Central memory CD8-positive, alpha-beta T cell (primary cell): ENCODE data around the gene FYB1.

Source experiments
- ATAC-seq: fragments of 150-1000 bp; cut with Tn5 transposase; replicated peaks from 2 replicates; pipeline ENCODE4 v1.10.0; 2022; ENCODE audit warnings: mild to moderate bottlenecking, moderate FRiP score, moderate number of reproducible peaks; ENCODE audit not compliant: poor library complexity, severe bottlenecking; ENCODE audit errors: extremely low read depth
- DNase-seq, 2 donors: peaks; one replicate each; pipeline ENCODE4 v3.0.0; 2021; ENCODE audit warnings: low spot score in 2 of 2
- H3K27ac Mint-ChIP-seq: one replicate; pipeline ENCODE4 v1.8.0; 2022; ENCODE audit warnings: low read depth, mild to moderate bottlenecking, moderate library complexity, mixed read lengths
- H3K27me3 Mint-ChIP-seq: one replicate; pipeline ENCODE4 v1.8.0; 2022; ENCODE audit warnings: mixed read lengths
- H3K36me3 Mint-ChIP-seq: one replicate; pipeline ENCODE4 v1.8.0; 2022; ENCODE audit warnings: mild to moderate bottlenecking, moderate library complexity, mixed read lengths; ENCODE audit not compliant: insufficient read depth
- H3K4me1 Mint-ChIP-seq: one replicate; pipeline ENCODE4 v1.8.0; 2022; ENCODE audit warnings: mixed read lengths
- H3K4me3 Mint-ChIP-seq: one replicate; pipeline ENCODE4 v1.8.0; 2022; ENCODE audit warnings: mild to moderate bottlenecking, moderate library complexity, mixed read lengths
- H3K9me3 Mint-ChIP-seq: one replicate; pipeline ENCODE4 v1.8.0; 2022; ENCODE audit warnings: mixed read lengths

Gene FYB1

DNA sequence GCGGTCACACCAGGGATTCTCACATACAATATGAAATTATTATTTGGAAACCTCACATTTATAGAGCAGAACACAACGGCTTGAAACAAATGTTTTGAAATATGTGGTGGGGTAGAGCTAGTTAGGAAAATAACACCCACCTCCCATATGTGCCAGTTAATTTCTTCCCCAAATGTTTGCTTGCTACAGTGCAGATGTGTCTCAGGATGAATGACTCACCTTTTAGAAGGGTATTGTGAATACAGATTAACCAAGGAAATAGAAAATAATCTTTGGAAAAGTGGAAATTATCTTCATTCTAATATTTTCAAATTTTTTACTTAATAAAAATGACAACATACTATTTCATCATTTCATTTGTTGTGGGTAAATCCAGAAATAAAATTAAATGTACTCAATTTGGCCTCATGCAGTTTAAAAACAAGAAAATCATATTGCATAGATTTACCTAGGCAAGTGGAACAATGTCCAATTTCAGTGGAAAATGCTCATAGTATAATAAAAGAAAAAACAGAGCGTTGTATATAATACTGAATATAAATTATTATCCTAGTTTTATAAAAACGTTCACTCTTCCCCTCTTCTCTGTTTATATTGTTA lies 105.9 kb downstream of the FYB1 start:
- H3K4me1 Mint-ChIP-seq, result peaks cover 22% of the 10 kb centered on the region

GRCh38 chr5:39109606-39110005 lies 109.8 kb downstream of the FYB1 start:
- Mint-ChIP-seq H3K4me1 (peaks cover 6% of the 10 kb centered on the region), H3K27me3 (no peaks in the 10 kb centered on the region), H3K4me3 (no peak overlapping the region), H3K36me3 (peaks cover 63% of the 10 kb centered on the region), H3K27ac (peak overlapping the region; percentile 69), H3K9me3 (no peaks in the 10 kb centered on the region)
- ATAC-seq (no peak), DNase-seq (no peak)

More for the DNA sequence above, 105.9 kb downstream of the FYB1 start:
- Mint-ChIP-seq H3K27ac (peak overlapping the region; percentile 16), H3K4me3 (no peak overlapping the region), H3K36me3 (peaks cover 77% of the 10 kb centered on the region), H3K9me3 (no peaks in the 10 kb centered on the region), H3K27me3 (no peaks in the 10 kb centered on the region)
- ATAC-seq (no peak), DNase-seq (no peak)

DNA sequence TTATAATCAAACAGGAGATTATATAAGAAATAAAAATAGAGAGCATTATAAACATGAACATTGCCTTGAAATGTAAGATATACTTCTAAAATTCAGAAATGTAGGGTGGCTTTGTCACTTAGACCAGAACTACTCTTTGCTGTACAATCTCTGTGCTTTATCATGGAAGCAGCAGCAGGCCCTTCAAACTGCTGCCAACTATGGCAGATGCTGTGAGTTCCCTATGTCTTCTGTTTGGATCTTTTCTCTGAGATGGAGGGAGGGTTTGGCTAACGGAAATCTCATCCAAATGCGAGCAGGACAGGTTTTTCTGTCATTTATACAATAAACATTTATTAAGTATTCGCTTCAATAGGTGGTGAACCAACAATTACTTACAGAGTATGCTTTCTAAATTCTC lies 110.4 kb downstream of the FYB1 start:
- H3K36me3 Mint-ChIP-seq, result peaks cover 65% of the 10 kb centered on the region
- no peak overlapping the region for H3K4me3 Mint-ChIP-seq
- no peaks in the 10 kb centered on the region for H3K9me3 Mint-ChIP-seq
- H3K4me1 Mint-ChIP-seq, result peaks cover 6% of the 10 kb centered on the region
- no peak for DNase-seq
- H3K27ac Mint-ChIP-seq, result peak overlapping the region; percentile 69
- H3K27me3 Mint-ChIP-seq, result no peaks in the 10 kb centered on the region
- no peak for ATAC-seq

- Mint-ChIP-seq H3K27me3 (no peaks in the 10 kb centered on the region), H3K36me3 (peaks cover 66% of the 10 kb centered on the region), H3K27ac (no peak overlapping the region), H3K9me3 (no peaks in the 10 kb centered on the region), H3K4me3 (no peak overlapping the region), H3K4me1 (peaks cover 16% of the 10 kb centered on the region)
- no peak for DNase-seq
- no peak for ATAC-seq
Observed at GRCh38 chr5:39107350-39107749, 112.0 kb downstream of the FYB1 start.

- ATAC-seq (no peak), DNase-seq (no peak)
- Mint-ChIP-seq H3K27me3 (no peaks in the 10 kb centered on the region), H3K27ac (no peak overlapping the region), H3K9me3 (no peaks in the 10 kb centered on the region), H3K4me3 (no peak overlapping the region), H3K4me1 (peaks cover 22% of the 10 kb centered on the region), H3K36me3 (peaks cover 63% of the 10 kb centered on the region)
Observed at GRCh38 chr5:39106322-39106721, 113.0 kb downstream of the FYB1 start.

DNA sequence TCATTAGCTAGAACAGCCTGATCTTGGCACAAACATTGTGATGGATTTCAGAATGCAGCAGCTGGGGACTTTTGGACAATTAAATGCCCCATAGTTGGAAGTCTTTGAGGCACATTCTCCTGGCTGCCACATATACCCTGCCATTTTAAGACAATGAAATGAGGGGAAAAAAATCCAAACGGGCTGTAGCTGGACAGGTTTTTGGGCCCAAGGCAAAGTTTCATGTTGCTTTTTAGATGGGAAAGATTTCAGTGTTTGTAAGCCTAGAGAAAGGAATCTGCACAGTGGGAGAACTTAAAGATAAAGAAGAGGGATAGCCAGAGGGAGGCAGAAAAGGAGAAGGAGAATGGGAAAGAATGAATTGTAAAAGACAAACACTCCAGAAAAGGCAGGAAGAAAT lies 115.1 kb downstream of the FYB1 start:
- no peak for ATAC-seq
- no peaks in the 10 kb centered on the region for H3K9me3 Mint-ChIP-seq
- H3K27ac Mint-ChIP-seq, result peak overlapping the region; percentile 69

GRCh38 chr5:39102684-39103155 lies 116.6 kb downstream of the FYB1 start:
- no peaks in the 10 kb centered on the region for H3K27me3 Mint-ChIP-seq
- H3K4me3 Mint-ChIP-seq, result no peak overlapping the region
- H3K4me1 Mint-ChIP-seq, result peaks cover 41% of the 10 kb centered on the region
- ATAC-seq (no peak), DNase-seq (no peak)
- H3K36me3 Mint-ChIP-seq, result peaks cover 43% of the 10 kb centered on the region
- peak overlapping the region; percentile 69 for H3K27ac Mint-ChIP-seq
- H3K9me3 Mint-ChIP-seq, result no peaks in the 10 kb centered on the region

More for the DNA sequence above, 115.1 kb downstream of the FYB1 start:
- no peak overlapping the region for H3K4me3 Mint-ChIP-seq
- H3K4me1 Mint-ChIP-seq, result peaks cover 38% of the 10 kb centered on the region
- no peaks in the 10 kb centered on the region for H3K27me3 Mint-ChIP-seq
- peaks cover 49% of the 10 kb centered on the region for H3K36me3 Mint-ChIP-seq
- no peak for DNase-seq

- Mint-ChIP-seq H3K9me3 (no peaks in the 10 kb centered on the region), H3K4me1 (peaks cover 46% of the 10 kb centered on the region), H3K36me3 (peaks cover 32% of the 10 kb centered on the region), H3K27me3 (no peaks in the 10 kb centered on the region), H3K4me3 (no peak overlapping the region), H3K27ac (peak overlapping the region; percentile 66)
- DNase-seq (no peak), ATAC-seq (peak; percentile 62)
Observed at GRCh38 chr5:39100851-39101396, 118.4 kb downstream of the FYB1 start.

DNA sequence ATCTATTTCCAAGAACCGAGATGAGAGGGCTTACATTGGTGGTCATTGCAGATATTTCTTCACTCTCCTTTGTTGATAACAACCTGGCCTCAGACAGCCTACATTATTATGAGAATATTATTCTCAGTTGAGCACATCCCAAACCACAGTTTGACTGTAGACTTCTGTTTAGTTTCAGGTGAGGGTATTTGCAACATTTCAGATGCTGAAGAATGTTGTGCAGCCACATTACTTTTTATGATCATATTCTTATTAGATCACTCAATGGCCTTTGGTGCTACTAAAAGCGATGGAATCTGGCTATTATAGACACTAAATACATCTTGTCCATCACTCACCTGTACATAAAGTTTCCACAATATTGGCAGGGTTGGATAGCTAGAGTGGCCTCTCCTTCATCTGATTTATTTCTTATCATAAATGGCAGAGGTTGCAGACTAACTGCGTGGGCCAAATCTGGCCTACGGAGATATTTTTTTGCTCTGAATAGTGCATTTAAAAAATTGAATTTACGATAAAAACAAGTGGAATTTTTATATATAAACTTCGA lies 119.0 kb downstream of the FYB1 start:
- no peak for ATAC-seq
- no peak for DNase-seq
- no peaks in the 10 kb centered on the region for H3K27me3 Mint-ChIP-seq
- peaks cover 46% of the 10 kb centered on the region for H3K4me1 Mint-ChIP-seq
- peaks cover 30% of the 10 kb centered on the region for H3K36me3 Mint-ChIP-seq
- no peak overlapping the region for H3K4me3 Mint-ChIP-seq
- peak overlapping the region; percentile 66 for H3K27ac Mint-ChIP-seq
- no peaks in the 10 kb centered on the region for H3K9me3 Mint-ChIP-seq

- H3K4me1 Mint-ChIP-seq, result peaks cover 46% of the 10 kb centered on the region
- ATAC-seq, result no peak
- H3K27me3 Mint-ChIP-seq, result no peaks in the 10 kb centered on the region
- H3K9me3 Mint-ChIP-seq, result no peaks in the 10 kb centered on the region
- peaks cover 26% of the 10 kb centered on the region for H3K36me3 Mint-ChIP-seq
- peak overlapping the region; percentile 1 for H3K27ac Mint-ChIP-seq
- DNase-seq, result no peak
- H3K4me3 Mint-ChIP-seq, result no peak overlapping the region
Observed at GRCh38 chr5:39099831-39100230, 119.5 kb downstream of the FYB1 start.

GRCh38 chr5:39093352-39093751 lies 126.0 kb downstream of the FYB1 start:
- no peaks in the 10 kb centered on the region for H3K36me3 Mint-ChIP-seq
- H3K4me3 Mint-ChIP-seq, result no peak overlapping the region
- H3K4me1 Mint-ChIP-seq, result peaks cover 5% of the 10 kb centered on the region
- H3K27me3 Mint-ChIP-seq, result peaks cover 26% of the 10 kb centered on the region
- no peak overlapping the region for H3K27ac Mint-ChIP-seq
- H3K9me3 Mint-ChIP-seq, result no peaks in the 10 kb centered on the region
- ATAC-seq (no peak), DNase-seq (no peak)

DNA sequence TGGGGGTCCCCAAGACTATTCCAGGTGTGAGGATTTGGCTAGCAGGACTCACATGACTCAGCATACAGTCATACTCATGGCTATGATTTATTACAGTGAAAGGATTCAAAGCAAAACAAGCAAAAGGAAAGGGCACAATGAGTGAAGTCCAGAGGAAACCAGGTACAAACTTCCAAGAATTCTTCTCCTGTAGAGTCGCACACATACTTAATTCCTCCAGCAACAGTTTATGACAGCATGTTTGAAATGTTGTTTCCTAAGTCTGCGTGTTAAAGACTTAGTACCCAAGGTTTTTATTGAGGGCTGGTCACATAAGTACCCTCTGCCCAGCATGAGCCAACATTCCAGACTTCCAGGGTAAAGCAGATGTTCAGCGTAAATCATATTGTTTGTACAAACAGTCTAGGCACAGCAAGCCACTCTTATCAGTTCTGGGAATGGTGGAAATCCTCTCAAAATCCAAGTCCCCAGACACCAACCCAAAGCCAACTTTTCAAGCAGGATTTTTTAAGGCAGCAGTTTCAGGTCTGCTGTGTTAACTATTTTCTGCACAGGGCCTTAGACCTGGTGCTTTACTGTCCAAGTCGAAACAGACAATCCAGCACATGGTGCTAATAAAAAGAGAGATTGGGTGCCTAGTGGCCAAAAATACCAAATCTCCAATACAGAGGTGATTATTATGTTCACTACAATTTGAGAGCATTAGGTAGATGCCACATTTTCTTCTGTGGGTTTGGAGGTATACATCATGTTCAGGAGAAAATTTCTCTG lies 126.6 kb downstream of the FYB1 start:
- peaks cover 5% of the 10 kb centered on the region for H3K4me1 Mint-ChIP-seq
- peaks cover 31% of the 10 kb centered on the region for H3K27me3 Mint-ChIP-seq
- no peak overlapping the region for H3K27ac Mint-ChIP-seq
- ATAC-seq (no peak), DNase-seq (no peak)
- no peaks in the 10 kb centered on the region for H3K36me3 Mint-ChIP-seq
- H3K4me3 Mint-ChIP-seq, result no peak overlapping the region
- H3K9me3 Mint-ChIP-seq, result no peaks in the 10 kb centered on the region
